BLaER1 (cell line): ENCODE measurements around the gene PRXL2A.

Source experiments
- H3K27ac ChIP-seq: shearing (Covaris generic); formaldehyde crosslinking; 2 replicates; pipeline ENCODE4 v1.8.1; 2022
- H3K27me3 ChIP-seq: shearing (Covaris generic); formaldehyde crosslinking; 2 replicates; pipeline ENCODE4 v1.8.1; 2022
- H3K36me3 ChIP-seq: shearing (Covaris generic); formaldehyde crosslinking; 2 replicates; pipeline ENCODE4 v1.8.1; 2022
- H3K4me1 ChIP-seq: shearing (Covaris generic); formaldehyde crosslinking; 2 replicates; pipeline ENCODE4 v1.8.1; 2022
- H3K4me2 ChIP-seq: shearing (Covaris generic); formaldehyde crosslinking; 2 replicates; pipeline ENCODE4 v1.8.1; 2022
- H3K4me3 ChIP-seq: shearing (Covaris generic); formaldehyde crosslinking; 2 replicates; pipeline ENCODE4 v1.8.1; 2022
- H3K9ac ChIP-seq: shearing (Covaris generic); formaldehyde crosslinking; 2 replicates; pipeline ENCODE4 v1.8.1; 2022
- H3K9me3 ChIP-seq: shearing (Covaris generic); formaldehyde crosslinking; 2 replicates; pipeline ENCODE4 v1.8.1; 2022
- H4K20me1 ChIP-seq: shearing (Covaris generic); formaldehyde crosslinking; 2 replicates; pipeline ENCODE4 v1.8.1; 2022
- Cebpa-rat ChIP-seq: shearing (Covaris generic); IDR thresholded peaks from 2 replicates; pipeline ENCODE4 v1.8.1; 2022

PRXL2A gene

GRCh38 chr10:80421050-80421706, 12.8 kb downstream of the PRXL2A start:
- no peaks in the 10 kb centered on the region for H3K27me3 ChIP-seq
- H3K4me1 ChIP-seq: peaks cover 21% of the 10 kb centered on the region
- TF ChIP-seq Cebpa-rat: no peak
- H3K4me3 ChIP-seq: no peak overlapping the region
- H3K9me3 ChIP-seq: no peaks in the 10 kb centered on the region
- H3K36me3 ChIP-seq: peaks cover 76% of the 10 kb centered on the region
- H3K9ac ChIP-seq: no peak overlapping the region
- H3K27ac ChIP-seq: no peak overlapping the region
- H4K20me1 ChIP-seq: peaks cover 32% of the 10 kb centered on the region
- peak overlapping the region; percentile 42 for H3K4me2 ChIP-seq

DNA sequence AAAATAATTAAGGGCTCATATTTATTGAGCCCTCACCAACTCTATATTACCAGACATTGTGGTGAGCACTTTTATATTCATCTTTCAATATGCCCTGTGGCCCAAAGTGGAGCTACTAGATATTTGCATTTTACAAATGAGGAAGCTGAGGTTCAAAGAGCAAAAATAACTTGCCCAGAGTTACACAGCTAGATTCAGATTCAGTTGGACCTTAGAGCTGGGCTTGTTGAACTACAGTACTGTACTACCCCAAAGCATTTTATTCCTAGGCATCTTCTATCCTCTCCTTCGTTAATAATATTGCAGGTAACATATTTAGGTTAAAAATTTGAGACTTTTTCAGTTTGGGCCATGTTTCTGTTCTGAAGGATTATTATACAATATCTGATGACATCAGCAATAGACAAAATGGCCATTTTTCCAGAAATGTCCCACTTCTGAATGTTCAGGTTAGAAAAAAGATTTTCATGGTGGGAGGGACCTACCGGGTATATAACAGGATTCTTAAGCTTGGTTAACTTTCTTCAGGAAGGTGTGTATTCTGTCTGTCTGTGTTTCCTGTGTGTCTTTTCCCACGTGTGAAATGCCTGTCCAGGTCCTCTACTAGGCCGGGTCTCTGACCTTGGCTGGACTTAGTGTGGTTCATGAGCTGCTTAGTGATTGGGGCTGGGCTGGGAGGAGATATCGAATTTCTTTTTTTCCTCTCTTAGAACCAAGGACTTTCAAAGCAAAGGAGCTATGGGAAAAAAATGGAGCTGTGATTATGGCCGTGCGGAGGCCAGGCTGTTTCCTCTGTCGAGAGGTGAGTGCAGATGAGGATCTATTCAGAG, 13.6 kb downstream of the PRXL2A start:
- H3K4me3 ChIP-seq: no peak overlapping the region

DNA sequence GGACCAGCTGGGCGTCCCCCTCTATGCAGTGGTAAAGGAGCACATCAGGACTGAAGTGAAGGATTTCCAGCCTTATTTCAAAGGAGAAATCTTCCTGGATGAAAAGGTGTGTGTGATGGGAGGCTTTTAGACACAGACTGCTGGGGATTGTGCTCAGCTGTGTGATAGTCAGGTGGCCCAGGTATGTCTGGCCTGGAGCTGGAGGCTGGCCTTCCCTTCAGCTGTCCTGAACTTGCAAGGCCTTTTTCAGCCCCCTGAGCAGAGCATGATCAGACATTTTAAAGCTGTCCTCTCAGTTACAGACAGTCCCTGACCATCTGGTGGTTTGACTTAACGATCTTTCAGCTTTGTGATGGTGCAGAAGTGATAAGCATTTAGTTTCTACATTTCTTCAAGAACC, 17.6 kb downstream of the PRXL2A start:
- Histone ChIP-seq H3K27ac (no peak overlapping the region), H4K20me1 (no peaks in the 10 kb centered on the region), H3K4me1 (peaks cover 14% of the 10 kb centered on the region), H3K27me3 (no peaks in the 10 kb centered on the region), H3K36me3 (peaks cover 98% of the 10 kb centered on the region), H3K4me3 (no peak overlapping the region), H3K9ac (no peak overlapping the region), H3K9me3 (no peaks in the 10 kb centered on the region), H3K4me2 (no peak overlapping the region)
- no peak for TF ChIP-seq Cebpa-rat

More for the DNA sequence above, 13.6 kb downstream of the PRXL2A start:
- no peak overlapping the region for H3K27ac ChIP-seq
- H3K27me3 ChIP-seq: no peaks in the 10 kb centered on the region
- no peak overlapping the region for H3K9ac ChIP-seq
- H3K4me2 ChIP-seq: peak overlapping the region; percentile 42
- peaks cover 83% of the 10 kb centered on the region for H3K36me3 ChIP-seq
- TF ChIP-seq Cebpa-rat: no peak
- H3K9me3 ChIP-seq: no peaks in the 10 kb centered on the region
- peaks cover 24% of the 10 kb centered on the region for H4K20me1 ChIP-seq
- H3K4me1 ChIP-seq: peaks cover 16% of the 10 kb centered on the region

- H3K27me3 ChIP-seq: no peaks in the 10 kb centered on the region
- H3K9me3 ChIP-seq: no peaks in the 10 kb centered on the region
- H3K4me1 ChIP-seq: no peaks in the 10 kb centered on the region
- H3K27ac ChIP-seq: no peak overlapping the region
- no peak overlapping the region for H3K9ac ChIP-seq
- no peak overlapping the region for H3K4me2 ChIP-seq
- TF ChIP-seq Cebpa-rat: no peak
- H4K20me1 ChIP-seq: no peaks in the 10 kb centered on the region
- H3K36me3 ChIP-seq: peaks cover 98% of the 10 kb centered on the region
- H3K4me3 ChIP-seq: no peak overlapping the region
Measured at GRCh38 chr10:80427541-80427940, 19.2 kb downstream of the PRXL2A start.

- H3K9me3 ChIP-seq: no peaks in the 10 kb centered on the region
- H4K20me1 ChIP-seq: no peaks in the 10 kb centered on the region
- H3K27ac ChIP-seq: no peak overlapping the region
- H3K36me3 ChIP-seq: peaks cover 96% of the 10 kb centered on the region
- no peak overlapping the region for H3K4me3 ChIP-seq
- no peak for TF ChIP-seq Cebpa-rat
- H3K4me1 ChIP-seq: no peaks in the 10 kb centered on the region
- H3K9ac ChIP-seq: no peak overlapping the region
- H3K27me3 ChIP-seq: no peaks in the 10 kb centered on the region
- H3K4me2 ChIP-seq: no peak overlapping the region
Measured at GRCh38 chr10:80429521-80429973, 21.2 kb downstream of the PRXL2A start.

DNA sequence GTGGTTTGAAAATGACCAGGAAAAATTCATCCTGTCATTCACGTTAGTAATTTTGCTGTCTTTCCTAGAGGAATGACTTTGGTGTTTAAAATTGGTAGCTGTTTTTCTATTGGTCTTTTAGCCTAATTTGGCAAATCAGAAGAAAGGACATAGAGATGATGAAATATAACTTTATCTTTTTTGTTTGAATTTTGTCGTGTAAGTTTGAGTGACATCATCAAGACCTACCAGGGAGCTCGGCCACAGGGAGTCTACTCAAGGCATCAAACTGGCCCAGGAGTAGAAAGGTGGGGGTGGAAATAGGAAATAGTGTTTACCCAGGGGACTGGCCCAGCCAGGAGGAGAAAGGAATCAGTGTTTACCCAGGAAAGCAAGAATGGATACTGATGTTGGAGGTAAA, 24.8 kb downstream of the PRXL2A start:
- no peak overlapping the region for H3K4me3 ChIP-seq
- TF ChIP-seq Cebpa-rat: no peak
- H3K27ac ChIP-seq: no peak overlapping the region
- no peaks in the 10 kb centered on the region for H3K4me1 ChIP-seq
- H3K27me3 ChIP-seq: no peaks in the 10 kb centered on the region
- no peaks in the 10 kb centered on the region for H4K20me1 ChIP-seq
- H3K36me3 ChIP-seq: peaks cover 62% of the 10 kb centered on the region
- H3K4me2 ChIP-seq: no peak overlapping the region
- no peak overlapping the region for H3K9ac ChIP-seq
- H3K9me3 ChIP-seq: no peaks in the 10 kb centered on the region

DNA sequence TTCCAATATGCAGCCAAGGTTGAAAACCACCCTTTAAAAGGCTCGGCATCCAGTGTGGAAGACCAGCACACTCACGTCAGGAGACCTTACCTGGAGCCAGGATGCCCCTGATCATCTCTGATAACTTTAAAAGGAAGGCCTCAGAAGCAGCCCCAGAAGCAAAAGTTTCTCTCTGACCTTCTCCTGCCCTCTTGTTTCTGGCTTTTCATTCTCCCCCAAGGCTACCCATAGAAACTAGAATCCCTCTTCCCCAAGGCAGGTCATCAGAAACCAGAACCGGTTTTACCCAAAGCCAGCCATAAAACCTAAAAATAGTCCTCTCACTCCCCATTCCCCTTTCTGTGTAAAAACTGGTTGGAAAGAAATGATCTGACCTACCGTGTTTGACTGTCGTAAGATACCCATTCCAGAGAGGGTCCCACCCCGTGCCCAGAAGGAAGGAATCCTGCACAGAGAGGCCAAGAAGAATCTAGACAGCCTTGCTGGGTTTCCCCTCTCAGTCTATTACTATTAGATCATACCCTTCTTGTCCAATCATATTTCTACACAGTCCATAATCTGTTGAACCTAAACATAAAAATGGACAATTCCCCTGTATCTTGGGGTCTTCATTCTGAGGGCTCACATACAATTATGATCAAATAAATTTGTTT, 28.2 kb downstream of the PRXL2A start:
- Histone ChIP-seq H3K4me3 (no peak overlapping the region), H4K20me1 (no peaks in the 10 kb centered on the region), H3K9ac (no peak overlapping the region), H3K27ac (no peak overlapping the region), H3K4me2 (no peak overlapping the region), H3K4me1 (no peaks in the 10 kb centered on the region), H3K9me3 (no peaks in the 10 kb centered on the region), H3K27me3 (no peaks in the 10 kb centered on the region), H3K36me3 (peaks cover 29% of the 10 kb centered on the region)
- TF ChIP-seq Cebpa-rat: no peak

- H3K9me3 ChIP-seq: no peaks in the 10 kb centered on the region
- no peak overlapping the region for H3K4me2 ChIP-seq
- no peaks in the 10 kb centered on the region for H4K20me1 ChIP-seq
- no peak overlapping the region for H3K4me3 ChIP-seq
- no peaks in the 10 kb centered on the region for H3K27me3 ChIP-seq
- H3K27ac ChIP-seq: no peak overlapping the region
- TF ChIP-seq Cebpa-rat: no peak
- no peak overlapping the region for H3K9ac ChIP-seq
- no peaks in the 10 kb centered on the region for H3K4me1 ChIP-seq
- H3K36me3 ChIP-seq: peaks cover 23% of the 10 kb centered on the region
Measured at GRCh38 chr10:80437227-80437626, 28.9 kb downstream of the PRXL2A start.

DNA sequence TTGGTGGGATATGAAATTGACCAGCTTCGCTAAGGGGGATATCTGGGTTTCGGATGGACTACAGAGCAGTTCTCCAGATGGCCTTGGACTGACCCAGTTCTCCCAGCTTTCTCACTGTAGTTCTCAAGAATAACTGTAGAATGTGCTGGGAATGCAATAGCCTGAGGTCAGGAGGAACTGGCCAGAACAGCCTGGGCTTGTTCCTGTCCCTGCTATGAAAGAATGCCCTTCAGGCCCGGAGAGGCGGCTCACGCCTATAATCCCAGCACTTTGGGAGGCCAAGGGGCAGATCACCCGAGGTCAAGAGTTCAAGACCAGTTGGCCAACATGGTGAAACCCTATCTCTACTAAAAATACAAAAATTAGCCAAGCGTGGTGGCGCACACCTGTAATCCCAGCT, 33.5 kb downstream of the PRXL2A start:
- Histone ChIP-seq H3K9me3 (no peaks in the 10 kb centered on the region), H3K27me3 (no peaks in the 10 kb centered on the region), H3K4me2 (no peak overlapping the region), H3K36me3 (no peaks in the 10 kb centered on the region), H3K4me1 (peaks cover 43% of the 10 kb centered on the region), H3K9ac (no peak overlapping the region), H3K4me3 (no peak overlapping the region), H3K27ac (no peak overlapping the region), H4K20me1 (no peaks in the 10 kb centered on the region)
- no peak for TF ChIP-seq Cebpa-rat

GRCh38 chr10:80442879-80443278, 34.5 kb downstream of the PRXL2A start:
- H4K20me1 ChIP-seq: no peaks in the 10 kb centered on the region
- peaks cover 50% of the 10 kb centered on the region for H3K4me1 ChIP-seq
- H3K27me3 ChIP-seq: no peaks in the 10 kb centered on the region
- no peak overlapping the region for H3K4me3 ChIP-seq
- no peak for TF ChIP-seq Cebpa-rat
- no peak overlapping the region; the same call in 1 of the 2 replicates for H3K9ac ChIP-seq
- H3K9me3 ChIP-seq: no peaks in the 10 kb centered on the region
- peak overlapping the region; percentile 15; the same call in 1 of the 2 replicates for H3K27ac ChIP-seq
- no peaks in the 10 kb centered on the region for H3K36me3 ChIP-seq
- no peak overlapping the region for H3K4me2 ChIP-seq
